ENCODE data around the gene WBP2. TPM values are rescaled to one million over a fixed set of nuclear protein-coding genes. Genes with fewer than 3 reads are reported as not detected.
"Not testable (repeated sequence)": the region's sequence is repeated elsewhere in the genome, so short reads cannot be mapped to it uniquely, and the experiment has no call there.

The WBP2 gene
- total RNA-seq, 1 experiment from 2014 or later = 55.7 TPM

- peaks cover 8% of the 10 kb centered on the region for H3K4me1 Mint-ChIP-seq (ENCODE audit: insufficient read depth, unreplicated experiment)
- H3K27me3 Mint-ChIP-seq (ENCODE audit: insufficient read depth, unreplicated experiment) = no peaks in the 10 kb centered on the region
- no peak for DNase-seq (ENCODE audit: unreplicated experiment)
- H3K36me3 Mint-ChIP-seq (ENCODE audit: insufficient read depth, unreplicated experiment) = peaks cover 21% of the 10 kb centered on the region
- H3K27ac Mint-ChIP-seq (ENCODE audit: low read depth, unreplicated experiment) = no peak overlapping the region
- intact Hi-C loops (cut with micrococcal nuclease) = no loop called here
- H3K9me3 Mint-ChIP-seq (ENCODE audit: unreplicated experiment) = no peaks in the 10 kb centered on the region
- ChIA-PET CTCF (interaction anchor here (0.7 to 3.4 kb wide), 3 partner anchors 10 to 521 kb away, joined by 3 to 13 read pairs (median 3); partner anchors contain the start of gene TRIM47), POLR2A (interaction anchor here (1.4 to 3.8 kb wide), 2 partner anchors 11 to 222 kb away, joined by 3 to 18 read pairs; partner anchors contain the start of genes RECQL5, SAP30BP and TRIM47)
- no TSS peak for BruUV-seq (replicated peaks)
- TF ChIP-seq CTCF (IDR thresholded peaks at IDR 0.05; ENCODE audit: unreplicated experiment) = no peak
- H3K4me3 Mint-ChIP-seq (ENCODE audit: unreplicated experiment) = no peak overlapping the region
Measured at GRCh38 chr17:75889454-75889853, 34.3 kb upstream of the WBP2 start.

GRCh38 chr17:75888484-75888883, 33.3 kb upstream of the WBP2 start:
- intact Hi-C loops (cut with micrococcal nuclease) = no loop called here
- H3K9me3 Mint-ChIP-seq (ENCODE audit: unreplicated experiment) = no peaks in the 10 kb centered on the region
- ChIA-PET POLR2A (interaction anchor here (0.6 to 3.8 kb wide), 3 partner anchors 10 to 109 kb away, joined by 3 to 18 read pairs (median 3); partner anchors contain the start of genes TRIM47 and WBP2), CTCF (interaction anchor here (0.6 to 3.4 kb wide), 2 partner anchors 9 to 28 kb away, joined by 3 to 13 read pairs; partner anchors contain the start of gene TRIM47)
- TF ChIP-seq CTCF (IDR thresholded peaks at IDR 0.05; ENCODE audit: unreplicated experiment) = no peak
- H3K27ac Mint-ChIP-seq (ENCODE audit: low read depth, unreplicated experiment) = no peak overlapping the region
- DNase-seq (ENCODE audit: unreplicated experiment) = no peak
- no peak overlapping the region for H3K4me3 Mint-ChIP-seq (ENCODE audit: unreplicated experiment)
- no peaks in the 10 kb centered on the region for H3K27me3 Mint-ChIP-seq (ENCODE audit: insufficient read depth, unreplicated experiment)
- no peaks in the 10 kb centered on the region for H3K4me1 Mint-ChIP-seq (ENCODE audit: insufficient read depth, unreplicated experiment)
- peaks cover 12% of the 10 kb centered on the region for H3K36me3 Mint-ChIP-seq (ENCODE audit: insufficient read depth, unreplicated experiment)
- no TSS peak for BruUV-seq (replicated peaks)

- H3K9me3 Mint-ChIP-seq (ENCODE audit: unreplicated experiment); H3K36me3 Mint-ChIP-seq (ENCODE audit: insufficient read depth, unreplicated experiment); H3K27ac Mint-ChIP-seq (ENCODE audit: low read depth, unreplicated experiment); BruUV-seq (replicated peaks); DNase-seq (ENCODE audit: unreplicated experiment); H3K4me1 Mint-ChIP-seq (ENCODE audit: insufficient read depth, unreplicated experiment); intact Hi-C loops (cut with micrococcal nuclease); H3K27me3 Mint-ChIP-seq (ENCODE audit: insufficient read depth, unreplicated experiment); H3K4me3 Mint-ChIP-seq (ENCODE audit: unreplicated experiment): not testable (repeated sequence)
- CTCF ChIA-PET = interaction anchor here (0.7 to 2.2 kb wide), 3 partner anchors 10 to 523 kb away, joined by 3 to 7 read pairs (median 4); partner anchors contain the start of gene TRIM65
- POLR2A ChIA-PET = interaction anchor here (2.1 kb wide), 1 partner anchor 11 kb away, joined by 8 read pairs; the partner anchor contains the start of gene TRIM65
Measured at GRCh38 chr17:75885860-75886259, 30.7 kb upstream of the WBP2 start.

- ChIA-PET CTCF (interaction anchor here (0.7 to 1.3 kb wide), 2 partner anchors 35 to 524 kb away, joined by 3 to 4 read pairs; no protein-coding TSS in a partner anchor), POLR2A (interaction anchor here (2.1 kb wide), 1 partner anchor 11 kb away, joined by 8 read pairs; the partner anchor contains the start of gene TRIM65)
- Mint-ChIP-seq H3K36me3 (ENCODE audit: insufficient read depth, unreplicated experiment) (peaks cover 8% of the 10 kb centered on the region), H3K4me3 (ENCODE audit: unreplicated experiment) (no peak overlapping the region), H3K27ac (ENCODE audit: low read depth, unreplicated experiment) (no peak overlapping the region), H3K27me3 (ENCODE audit: insufficient read depth, unreplicated experiment) (no peaks in the 10 kb centered on the region), H3K4me1 (ENCODE audit: insufficient read depth, unreplicated experiment) (no peaks in the 10 kb centered on the region), H3K9me3 (ENCODE audit: unreplicated experiment) (no peaks in the 10 kb centered on the region)
- no peak for DNase-seq (ENCODE audit: unreplicated experiment)
- intact Hi-C loops (cut with micrococcal nuclease) = no loop called here
- BruUV-seq (replicated peaks) = no TSS peak
- TF ChIP-seq CTCF (IDR thresholded peaks at IDR 0.05; ENCODE audit: unreplicated experiment) = no peak
Measured at GRCh38 chr17:75885431-75885830, 30.3 kb upstream of the WBP2 start.
